GM18858 (cell line): ENCODE measurements around the gene XPO5.
"Not testable (repeated sequence)": the region's sequence is repeated elsewhere in the genome, so short reads cannot be mapped to it uniquely, and the experiment has no call there.

Experiments used
- ATAC-seq: cut with Tn5 transposase; IDR thresholded peaks from one replicate; pipeline ENCODE4 v1.9.1; 2021; ENCODE audit not compliant: unreplicated experiment

The XPO5 gene

DNA sequence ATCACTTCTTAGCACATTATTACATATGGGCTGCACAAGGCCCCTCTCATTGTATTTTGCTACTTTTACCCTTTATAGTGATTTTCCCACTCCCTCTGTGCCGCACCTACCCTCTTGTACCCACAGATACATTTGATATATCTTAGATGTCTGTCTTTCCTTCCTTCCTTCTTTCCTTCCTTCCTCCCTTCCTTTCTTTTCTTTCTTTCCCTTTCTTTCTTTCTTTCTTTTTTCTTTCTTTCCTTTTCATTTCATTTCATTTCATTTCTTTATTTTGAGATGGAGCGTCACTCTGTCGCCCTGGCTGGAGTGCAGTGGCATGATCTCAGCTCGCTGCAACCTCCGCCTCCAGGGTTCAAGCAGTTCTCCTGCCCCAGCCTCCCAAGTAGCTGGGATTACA, 12.4 kb upstream of the XPO5 start:
- no peak for ATAC-seq

DNA sequence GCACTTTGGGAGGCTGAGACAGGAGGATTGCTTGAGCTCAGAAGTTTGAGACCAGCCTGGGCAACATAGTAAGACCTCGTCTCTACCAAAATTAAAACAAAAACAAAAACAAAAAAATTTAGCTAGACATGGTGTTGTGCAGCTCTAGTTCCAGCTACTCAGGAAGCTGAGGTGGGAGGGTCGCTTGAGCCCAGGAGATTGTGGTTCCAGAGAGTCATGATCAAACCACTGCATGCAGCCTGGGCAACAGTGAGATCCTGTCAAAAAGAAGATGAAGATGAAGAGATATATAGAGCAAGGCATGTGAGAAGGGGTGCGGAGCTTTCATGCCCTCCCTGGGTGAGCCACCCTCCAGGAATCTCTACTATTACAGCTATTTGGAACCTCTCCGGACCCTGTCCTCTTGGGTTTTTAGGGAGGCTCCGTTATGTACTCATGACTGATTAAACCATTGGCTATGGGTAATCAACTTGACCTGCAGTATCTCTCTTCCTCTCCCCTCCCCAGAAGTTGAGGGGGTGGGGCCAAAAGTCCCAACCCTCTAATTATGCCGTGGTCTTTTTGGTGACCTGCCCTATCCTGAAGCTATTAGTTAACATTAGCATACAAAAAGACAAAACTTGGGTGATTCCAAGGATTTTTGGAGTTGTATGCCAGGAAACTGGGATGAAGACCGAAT, 9.2 kb upstream of the XPO5 start:
- ATAC-seq = no peak

DNA sequence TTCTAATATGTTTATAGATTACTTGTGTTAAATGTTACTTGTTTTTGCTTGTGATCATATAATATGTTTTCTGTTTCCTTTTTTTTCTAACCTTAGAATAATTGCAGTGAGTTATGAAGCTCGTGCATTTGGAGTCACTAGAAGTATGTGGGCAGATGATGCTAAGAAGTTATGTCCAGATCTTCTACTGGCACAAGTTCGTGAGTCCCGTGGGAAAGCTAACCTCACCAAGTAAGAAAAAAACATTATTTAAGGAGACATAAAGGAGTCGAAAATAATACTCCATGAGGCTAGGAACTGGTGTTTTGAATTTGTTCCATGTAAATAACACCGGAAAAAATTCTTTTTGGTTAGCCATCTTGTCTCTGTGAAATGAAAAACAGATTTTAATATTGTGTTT, 7.1 kb upstream of the XPO5 start:
- no peak for ATAC-seq

DNA sequence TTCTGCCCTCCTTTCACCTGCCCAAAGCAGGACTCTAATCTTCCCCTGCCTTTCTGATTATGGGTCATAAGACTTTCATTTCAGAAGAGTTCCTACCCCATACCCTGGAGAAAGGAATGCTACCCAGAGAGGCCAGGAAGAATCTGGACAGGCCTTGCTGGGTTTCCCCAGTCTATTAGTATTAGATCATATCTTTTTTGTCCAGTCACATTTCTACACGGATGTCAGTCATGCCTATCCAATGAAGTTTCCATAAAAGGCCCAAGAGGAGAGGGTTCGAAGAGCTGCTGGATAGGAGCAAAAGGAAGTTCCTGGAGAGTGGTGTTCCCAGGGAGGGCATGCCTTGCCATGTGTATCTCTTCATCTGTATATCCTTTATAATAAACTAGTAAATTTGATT, 3.3 kb upstream of the XPO5 start:
- ATAC-seq = no peak

DNA sequence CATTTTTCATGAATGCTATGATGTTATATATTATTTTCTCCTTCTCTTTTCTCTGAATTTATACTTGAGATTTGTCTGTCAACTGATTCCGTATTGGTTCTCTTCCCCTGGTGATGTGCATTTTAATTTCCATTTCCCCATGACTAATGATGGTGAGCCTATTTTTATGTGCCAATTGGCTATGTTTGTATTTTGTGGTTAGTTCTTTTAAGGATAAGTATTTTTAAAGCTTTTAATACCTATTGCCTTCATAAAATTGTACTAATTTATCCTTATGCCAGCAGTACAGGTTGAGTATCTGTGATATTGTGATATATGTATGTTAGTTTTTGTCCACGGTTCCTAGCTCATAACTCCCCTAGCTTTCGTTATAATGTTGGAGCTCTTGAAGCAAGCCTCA, 2.9 kb upstream of the XPO5 start:
- no peak for ATAC-seq

DNA sequence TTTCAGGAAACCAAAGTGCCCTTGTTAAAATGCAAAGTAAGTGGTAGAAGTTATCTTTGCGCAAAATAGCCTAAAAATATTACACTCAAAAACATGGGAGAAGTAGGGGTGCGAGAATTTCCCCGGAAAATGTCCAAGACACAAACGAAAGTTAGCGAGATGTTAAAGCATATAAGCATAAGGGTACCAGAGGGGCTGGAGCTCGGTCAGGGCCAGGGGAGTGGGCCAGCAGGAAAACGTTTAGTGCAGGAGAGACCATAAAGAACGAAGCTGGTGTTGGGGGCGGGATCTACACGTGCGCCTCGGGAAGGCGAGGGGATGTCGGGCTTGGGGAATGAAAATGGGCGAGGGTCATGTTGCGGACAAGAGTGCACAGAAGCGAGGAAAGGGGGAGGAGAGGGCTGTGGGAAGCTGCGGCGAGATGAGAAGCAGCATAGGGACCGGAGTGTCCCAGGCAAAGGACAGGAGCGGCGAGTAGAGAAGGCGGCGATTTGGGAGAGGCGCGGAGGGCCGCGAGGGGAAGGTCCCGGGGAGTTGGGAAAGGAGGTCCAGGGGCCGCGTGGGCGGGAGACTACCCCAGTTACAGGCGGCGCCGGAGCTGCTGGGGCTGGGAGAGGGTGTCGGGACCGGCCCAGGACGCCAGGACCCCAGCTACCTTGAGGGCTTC, 600 bp downstream of the XPO5 start:
- no peak for ATAC-seq

DNA sequence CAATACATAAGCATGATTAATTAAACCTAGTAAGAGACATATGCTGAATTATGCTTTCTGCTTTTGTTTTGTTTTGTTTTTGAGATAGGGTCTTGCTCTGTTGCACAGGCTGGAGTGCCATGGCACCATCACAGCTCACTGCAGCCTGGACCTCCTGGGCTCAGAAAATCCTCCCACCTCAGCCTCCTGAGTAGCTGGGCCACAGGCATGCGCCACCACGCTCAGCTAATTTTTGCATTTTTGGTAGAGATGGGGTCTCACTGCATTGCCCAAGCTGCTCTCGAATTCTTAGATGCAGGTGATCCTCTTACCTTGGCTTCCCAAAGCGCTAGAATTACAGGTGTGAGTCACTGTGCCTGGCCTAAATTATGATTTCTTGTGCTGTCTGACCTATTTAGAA, 3.8 kb downstream of the XPO5 start:
- no peak for ATAC-seq

DNA sequence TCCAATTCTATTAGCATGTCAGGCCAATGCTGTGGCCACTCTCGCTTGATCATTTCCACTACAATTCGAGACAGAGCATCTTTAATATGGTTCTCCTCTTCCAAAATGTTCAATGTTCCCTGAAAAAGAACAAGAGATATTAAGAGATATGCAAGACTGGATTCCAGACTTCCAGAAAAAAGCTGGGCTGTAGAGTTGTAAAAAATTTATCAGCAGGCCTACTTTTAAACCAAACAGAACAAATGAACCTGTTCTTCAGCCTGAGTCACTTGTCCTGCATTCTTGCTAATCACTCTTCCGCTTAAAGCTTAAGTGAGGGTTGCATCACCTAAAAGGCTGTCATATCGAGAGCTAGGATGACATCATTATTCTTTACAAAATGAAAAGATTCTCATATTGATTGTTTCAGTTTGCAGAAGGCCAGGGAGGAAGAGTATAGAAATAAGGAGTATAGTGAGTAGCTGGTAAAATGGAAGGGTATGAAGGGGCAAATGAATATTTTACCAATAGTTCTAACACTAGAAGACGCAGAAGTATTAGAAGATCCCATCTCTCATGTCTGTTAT, 4.9 kb downstream of the XPO5 start:
- ATAC-seq = no peak

- no peak for ATAC-seq
These were observed 16.5 kb downstream of the XPO5 start for GRCh38 chr6:43559328-43559727.

DNA sequence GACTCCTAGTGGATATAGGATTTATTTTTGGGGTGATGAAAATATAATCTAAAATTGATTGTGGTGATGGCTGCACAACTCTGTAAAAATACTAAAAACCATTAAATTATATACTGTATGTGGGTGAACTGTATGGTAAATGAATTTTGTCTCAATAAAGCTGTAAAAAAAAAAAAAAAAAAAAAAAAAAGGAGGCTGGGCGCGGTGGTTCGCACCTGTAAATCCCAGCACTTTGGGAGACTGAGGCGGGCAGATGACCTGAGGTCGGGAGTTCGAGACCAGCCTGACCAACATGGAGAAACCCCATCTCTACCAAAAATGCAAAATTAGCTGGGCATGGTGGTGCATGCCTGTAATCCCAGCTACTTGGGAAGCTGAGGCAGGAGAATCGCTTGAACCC, 18.2 kb downstream of the XPO5 start:
- ATAC-seq = not testable (repeated sequence)

- ATAC-seq = no peak
These were observed 28.6 kb downstream of the XPO5 start for GRCh38 chr6:43547222-43547621.

DNA sequence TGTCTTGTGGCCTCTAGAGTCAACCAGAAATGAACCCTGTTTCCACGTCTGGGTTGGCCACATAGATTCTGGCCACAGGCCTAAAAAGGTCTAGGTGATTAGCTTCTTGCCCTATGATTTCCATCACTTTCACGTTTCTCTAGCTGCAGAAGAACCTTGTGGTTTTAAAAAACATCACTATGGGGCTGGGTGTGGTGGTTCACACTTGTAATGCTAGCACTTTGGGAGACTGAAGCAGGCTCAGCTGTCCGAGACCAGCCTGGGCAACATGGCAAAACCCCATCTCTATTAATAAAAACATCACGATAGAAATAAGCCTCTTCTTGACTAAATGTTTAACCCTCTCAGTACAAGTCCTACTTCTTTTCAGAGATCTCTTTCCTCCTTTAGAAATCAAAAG, 31.4 kb downstream of the XPO5 start:
- ATAC-seq = no peak

DNA sequence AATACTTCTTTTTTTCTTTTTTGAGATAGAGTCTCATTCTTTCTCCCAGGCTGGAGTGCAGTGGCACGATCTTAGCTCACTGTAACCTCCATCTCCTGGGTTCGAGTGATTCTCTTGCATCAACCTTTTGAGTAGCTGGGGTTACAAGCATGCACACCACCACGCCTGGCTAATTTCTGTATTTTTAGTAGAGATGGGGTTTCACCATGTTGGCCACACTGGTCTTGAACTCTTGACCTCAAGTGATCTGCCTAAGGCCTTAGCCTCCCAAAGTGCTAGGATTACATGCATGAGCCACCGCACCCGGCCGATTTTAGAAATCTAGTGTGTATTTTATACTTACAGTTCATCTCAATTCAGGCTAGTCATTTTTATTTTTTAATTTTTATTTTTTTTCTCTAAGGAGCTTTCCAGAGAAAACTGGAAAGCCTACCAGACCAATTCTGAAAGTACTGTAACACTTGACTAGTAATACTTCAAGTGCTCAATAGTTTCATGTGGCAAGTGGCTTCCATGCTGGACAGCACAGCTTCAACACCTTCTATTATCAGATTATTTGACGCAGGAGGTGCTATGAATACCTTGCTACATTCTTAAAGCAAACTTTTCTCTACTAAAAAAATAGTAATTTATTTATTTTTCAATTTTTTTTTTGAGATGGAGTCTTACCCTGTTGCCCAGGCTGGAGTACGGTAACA, 33.9 kb downstream of the XPO5 start:
- no peak for ATAC-seq

DNA sequence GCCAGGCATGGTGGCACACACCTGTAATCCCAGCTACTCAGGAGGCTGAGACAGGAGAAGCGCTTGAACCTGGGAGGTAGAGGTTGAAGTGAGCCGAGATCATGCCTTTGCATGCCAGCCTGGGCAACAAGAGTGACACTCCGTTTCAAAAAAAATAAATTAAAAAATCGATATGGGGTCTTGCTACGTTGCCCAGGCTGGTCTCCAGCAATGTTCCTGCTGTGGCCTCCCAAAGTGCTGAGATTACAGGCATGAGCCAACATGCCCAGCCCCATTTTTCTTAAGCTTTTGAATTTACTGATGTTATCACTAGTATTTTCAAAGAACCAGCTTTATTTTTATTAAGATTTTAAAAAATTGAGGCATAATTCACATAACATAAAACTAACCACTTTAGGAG, 35.3 kb downstream of the XPO5 start:
- ATAC-seq = no peak

DNA sequence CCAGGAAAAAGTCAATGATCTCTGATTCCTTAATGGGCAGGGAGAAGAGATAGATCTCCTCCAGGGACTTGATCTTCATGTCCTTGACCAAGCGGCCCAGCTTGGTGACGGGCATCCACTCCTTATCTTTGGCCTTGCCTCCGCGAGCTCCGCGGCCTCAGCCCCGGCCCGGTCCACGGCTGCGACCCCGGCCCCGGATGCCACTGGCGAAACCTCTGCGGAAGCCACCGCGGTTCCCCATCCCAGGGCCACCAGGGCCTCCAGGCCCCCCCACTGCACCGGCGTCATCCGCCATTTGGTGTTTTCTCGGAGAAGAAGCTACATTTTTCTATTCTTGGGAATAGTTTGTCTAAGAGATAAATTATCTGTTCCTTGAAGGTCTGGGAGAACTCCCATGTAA, 36.4 kb downstream of the XPO5 start:
- ATAC-seq = not testable (repeated sequence)

- not testable (repeated sequence) for ATAC-seq
These were observed 36.9 kb downstream of the XPO5 start for GRCh38 chr6:43538986-43539385.

GRCh38 chr6:43532201-43532600, 43.6 kb downstream of the XPO5 start:
- no peak for ATAC-seq

DNA sequence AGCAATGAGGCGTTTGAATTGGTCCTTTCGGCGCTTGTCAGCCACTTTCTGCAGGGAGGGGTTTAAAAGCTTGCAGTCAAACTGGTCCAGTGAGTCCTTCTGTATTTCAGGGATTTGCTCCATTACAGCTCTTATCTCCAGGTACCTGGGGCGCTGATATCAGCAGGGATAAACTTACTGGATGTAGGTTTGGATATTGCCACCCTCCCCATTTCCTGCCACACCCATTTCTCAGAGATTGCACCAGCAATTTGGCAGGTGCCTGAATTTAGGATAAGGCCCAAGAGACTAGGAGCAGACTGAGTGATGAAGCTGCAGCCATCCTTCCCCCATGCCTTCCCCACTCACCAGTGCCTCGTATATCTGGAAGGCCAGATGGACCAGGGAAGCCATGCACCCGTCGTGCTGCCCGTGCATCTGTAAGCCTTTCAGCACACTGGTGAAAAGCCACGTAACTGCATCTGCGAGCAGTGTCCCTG, 51.3 kb downstream of the XPO5 start:
- no peak for ATAC-seq

- no peak for ATAC-seq
These were observed 52.6 kb downstream of the XPO5 start for GRCh38 chr6:43523284-43523683.

DNA sequence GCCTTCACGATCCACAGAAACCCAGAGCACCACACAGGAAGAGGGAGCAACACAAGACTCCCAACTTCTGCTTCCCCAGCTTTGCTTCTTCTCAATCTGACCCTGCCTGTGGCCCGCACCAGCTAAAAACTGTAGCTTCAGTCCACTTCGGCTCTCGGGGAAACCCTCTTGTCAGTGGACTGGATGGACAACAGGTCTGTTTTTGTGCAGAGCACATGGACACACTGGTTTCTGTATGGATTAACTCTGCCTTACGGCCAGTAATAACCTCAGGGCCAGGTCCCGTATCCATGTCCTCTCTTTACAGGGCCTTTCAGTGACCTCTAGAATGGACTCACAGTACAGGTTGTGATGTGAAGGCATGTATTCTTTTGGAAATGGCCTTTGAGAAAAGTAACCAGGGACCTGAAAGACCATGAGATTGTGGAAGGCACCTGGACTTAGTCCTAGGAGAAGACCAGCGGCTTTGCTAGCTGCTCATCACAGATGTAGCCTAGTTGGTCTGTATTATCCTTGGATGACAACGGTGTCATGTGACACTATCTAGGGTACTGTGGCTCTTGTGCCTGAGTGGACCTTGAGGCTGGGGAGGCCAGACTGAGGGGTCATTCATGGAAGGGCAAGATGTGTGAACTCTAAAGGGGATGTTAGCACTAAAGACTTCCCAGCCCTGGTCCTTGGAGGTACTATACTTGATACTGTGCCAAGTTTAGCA, 53.1 kb downstream of the XPO5 start:
- no peak for ATAC-seq

DNA sequence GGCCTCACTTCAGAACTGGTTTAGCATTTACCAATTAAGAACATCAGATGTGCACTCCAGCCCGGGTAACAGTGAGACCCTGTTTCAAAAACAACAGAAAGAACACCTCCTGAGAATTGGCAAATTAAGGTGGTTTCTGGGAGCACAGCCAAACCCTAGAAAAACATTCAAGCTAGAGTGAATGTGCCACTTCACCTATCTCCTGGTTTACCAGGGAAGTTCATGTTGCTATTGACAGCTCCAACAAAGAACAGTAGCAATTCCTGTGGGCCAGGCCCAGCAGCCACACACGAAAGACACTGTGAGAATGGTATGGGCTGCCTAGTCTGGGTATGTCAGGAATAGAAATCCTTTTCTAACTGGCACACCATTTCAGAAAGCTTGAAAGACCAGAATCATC, 54.0 kb downstream of the XPO5 start:
- ATAC-seq = no peak
